ENCODE data around the gene RUSF1.
A peak's percentile ranks its signal among the peaks of the same experiment; 100 is the strongest.
"Not testable (repeated sequence)": the region's sequence is repeated elsewhere in the genome, so short reads cannot be mapped to it uniquely, and the experiment has no call there.

The RUSF1 gene

DNA sequence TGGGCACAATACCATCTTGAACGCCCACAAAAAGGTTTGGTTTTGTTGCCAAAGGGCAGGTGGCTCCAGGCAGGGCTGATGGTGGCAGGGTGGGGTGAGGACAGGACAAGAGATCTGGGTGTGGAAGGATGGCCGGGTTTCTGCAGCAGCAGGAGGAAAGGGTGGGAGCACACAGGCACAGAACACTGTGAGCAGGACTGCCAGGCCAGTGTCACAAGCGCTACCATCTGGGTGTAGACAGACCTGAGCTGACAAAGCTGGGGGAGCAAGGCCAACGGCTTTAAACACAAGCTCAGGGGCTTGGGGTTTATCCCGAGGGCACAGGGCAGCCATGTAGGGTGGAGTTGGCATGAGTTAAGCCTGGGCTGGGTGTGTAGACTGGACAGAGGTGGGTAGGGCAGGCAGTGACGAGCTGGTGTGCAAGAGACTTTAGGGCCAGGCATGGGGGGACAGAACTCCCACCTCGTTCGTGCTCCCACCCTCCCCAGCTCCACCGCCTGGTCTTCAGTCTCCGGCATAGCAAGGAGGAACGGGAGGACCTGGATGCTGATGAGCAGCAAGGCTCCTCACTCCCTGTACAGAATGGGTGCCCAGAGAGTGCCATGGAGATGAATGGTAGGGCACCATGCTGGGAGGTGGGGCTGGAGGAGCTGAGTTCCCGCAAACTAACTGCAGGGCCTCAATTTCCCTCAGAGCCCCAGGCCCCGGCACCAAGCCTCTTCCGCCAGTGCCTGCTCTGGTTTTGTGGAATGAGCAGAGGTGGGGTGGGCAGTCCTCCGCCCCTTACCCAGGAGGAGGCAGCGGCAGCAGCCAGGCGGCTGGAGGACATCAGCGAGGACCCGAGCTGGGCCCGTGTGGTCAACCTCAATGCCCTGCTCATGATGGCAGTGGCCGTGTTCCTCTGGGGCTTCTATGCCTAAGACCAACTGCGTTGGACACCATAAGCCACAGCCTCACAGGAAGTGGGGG, 18.3 kb downstream of the RUSF1 start:
- in situ Hi-C loops (cut with HindIII; ENCODE audit: low pct_ligation_motif_present, low pct_unique_long_range_greater_than_20kb, low sequenced_read_pairs): no loop called here
- no peak for DNase-seq

DNA sequence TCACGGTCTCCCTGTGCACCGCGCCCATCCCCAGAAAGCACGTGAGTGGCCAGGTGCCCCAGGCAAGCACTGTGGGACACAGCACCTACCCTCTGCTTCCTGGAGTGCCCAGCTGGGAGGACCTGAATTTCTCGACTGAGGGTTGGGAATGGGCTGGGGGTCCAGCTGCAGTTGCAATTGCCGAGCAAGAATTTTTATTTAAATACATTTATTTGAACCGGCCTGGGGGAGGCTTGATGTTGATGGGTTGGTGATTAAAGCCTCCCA, 19.0 kb downstream of the RUSF1 start:
- in situ Hi-C loops (cut with HindIII; ENCODE audit: low pct_ligation_motif_present, low pct_unique_long_range_greater_than_20kb, low sequenced_read_pairs): no loop called here
- DNase-seq: no peak

DNA sequence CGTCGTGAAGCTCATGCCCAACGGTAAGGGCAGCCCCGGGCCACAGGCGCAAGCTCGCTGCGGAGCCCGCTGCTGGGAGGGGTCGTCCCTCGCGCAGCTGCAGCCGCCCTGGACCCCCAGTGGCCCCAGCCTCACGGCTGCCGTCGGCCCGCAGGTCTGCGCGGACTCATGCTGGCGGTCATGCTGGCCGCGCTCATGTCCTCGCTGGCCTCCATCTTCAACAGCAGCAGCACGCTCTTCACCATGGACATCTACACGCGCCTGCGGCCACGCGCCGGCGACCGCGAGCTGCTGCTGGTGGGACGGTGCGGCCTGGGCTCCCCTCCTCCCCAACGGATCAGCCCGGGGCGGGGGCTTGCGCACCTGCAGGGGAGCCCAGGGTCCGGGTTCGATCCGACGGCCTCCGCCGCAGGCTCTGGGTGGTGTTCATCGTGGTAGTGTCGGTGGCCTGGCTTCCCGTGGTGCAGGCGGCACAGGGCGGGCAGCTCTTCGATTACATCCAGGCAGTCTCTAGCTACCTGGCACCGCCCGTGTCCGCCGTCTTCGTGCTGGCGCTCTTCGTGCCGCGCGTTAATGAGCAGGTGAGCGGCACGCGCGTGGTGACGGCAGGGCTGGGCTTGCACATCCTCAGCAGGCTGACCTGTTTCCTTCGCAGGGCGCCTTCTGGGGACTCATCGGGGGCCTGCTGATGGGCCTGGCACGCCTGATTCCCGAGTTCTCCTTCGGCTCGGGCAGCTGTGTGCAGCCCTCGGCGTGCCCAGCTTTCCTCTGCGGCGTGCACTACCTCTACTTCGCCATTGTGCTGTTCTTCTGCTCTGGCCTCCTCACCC, 19.5 kb downstream of the RUSF1 start:
- no peak for DNase-seq
- in situ Hi-C loops (cut with HindIII; ENCODE audit: low pct_ligation_motif_present, low pct_unique_long_range_greater_than_20kb, low sequenced_read_pairs): no loop called here

DNA sequence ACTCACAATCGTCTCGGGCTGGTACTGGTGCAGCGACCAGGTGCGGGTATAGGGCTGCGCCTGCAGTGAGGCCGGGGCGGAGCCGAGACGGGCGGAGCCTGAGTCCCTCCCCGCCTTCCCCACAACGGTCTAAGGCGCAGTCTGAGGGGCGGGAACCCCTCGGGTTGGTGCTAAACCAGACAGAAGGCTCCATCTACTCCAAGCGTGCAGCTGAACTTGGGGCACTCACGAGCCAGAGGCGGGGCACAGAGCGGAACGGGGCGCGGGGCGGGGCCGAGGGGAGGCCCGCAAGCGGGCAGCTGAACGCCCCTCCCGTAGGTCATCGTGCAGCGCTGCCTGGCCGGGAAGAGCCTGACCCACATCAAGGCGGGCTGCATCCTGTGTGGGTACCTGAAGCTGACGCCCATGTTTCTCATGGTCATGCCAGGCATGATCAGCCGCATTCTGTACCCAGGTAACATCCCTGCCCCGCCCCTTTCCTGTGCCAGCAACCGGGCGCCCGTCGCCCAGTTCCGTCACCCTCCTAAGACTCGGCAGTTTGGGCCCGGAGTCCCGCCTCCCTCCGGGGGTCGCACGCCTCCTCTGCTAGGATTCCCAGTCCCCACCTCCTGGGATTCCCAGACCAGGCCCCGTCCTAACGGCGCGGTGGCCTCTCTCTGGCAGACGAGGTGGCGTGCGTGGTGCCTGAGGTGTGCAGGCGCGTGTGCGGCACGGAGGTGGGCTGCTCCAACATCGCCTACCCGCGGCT, 20.3 kb downstream of the RUSF1 start:
- peak; percentile 79 for DNase-seq
- in situ Hi-C loops (cut with HindIII; ENCODE audit: low pct_ligation_motif_present, low pct_unique_long_range_greater_than_20kb, low sequenced_read_pairs): no loop called here

DNA sequence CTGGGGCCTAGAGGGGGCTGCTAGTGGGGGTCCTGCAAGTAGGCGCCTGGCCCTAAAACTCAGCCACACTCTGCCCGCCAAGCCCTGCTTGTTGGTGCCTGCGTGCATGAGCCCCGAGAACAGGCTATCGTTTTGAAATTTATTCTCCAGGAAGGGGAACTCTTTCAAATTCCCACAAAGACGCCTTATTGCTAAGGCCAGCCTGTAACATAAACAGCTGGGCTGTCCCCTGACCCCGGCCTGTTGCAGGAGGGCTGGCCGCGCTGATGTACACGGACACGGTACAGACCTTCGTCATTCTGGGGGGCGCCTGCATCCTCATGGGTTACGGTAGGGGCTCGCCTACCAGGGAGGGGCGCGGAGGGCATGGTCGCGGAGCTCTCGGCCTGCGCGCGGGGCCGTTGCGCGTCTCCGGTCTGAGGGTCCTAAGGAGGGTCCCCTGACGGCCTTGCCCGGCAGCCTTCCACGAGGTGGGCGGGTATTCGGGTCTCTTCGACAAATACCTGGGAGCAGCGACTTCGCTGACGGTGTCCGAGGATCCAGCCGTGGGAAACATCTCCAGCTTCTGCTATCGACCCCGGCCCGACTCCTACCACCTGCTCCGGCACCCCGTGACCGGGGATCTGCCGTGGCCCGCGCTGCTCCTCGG, 21.0 kb downstream of the RUSF1 start:
- DNase-seq: no peak
- in situ Hi-C loops (cut with HindIII; ENCODE audit: low pct_ligation_motif_present, low pct_unique_long_range_greater_than_20kb, low sequenced_read_pairs): no loop called here

DNA sequence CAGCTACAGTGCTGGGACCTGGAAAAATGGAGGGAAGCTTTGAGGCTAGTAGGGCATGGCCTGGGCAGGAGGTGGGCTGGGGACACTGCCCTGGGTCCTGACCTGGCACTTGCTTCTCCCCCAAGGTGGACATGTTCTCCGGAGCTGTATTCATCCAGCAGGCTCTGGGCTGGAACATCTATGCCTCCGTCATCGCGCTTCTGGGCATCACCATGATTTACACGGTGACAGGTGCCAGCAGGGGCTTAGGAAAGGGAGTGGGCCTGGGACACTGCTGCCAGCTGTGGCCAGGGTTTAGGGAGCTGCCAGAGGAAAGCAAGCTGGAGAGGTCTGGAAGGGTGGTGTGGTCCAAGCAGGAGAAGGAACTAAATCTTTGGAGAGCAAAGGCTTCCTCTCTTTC, 22.1 kb downstream of the RUSF1 start:
- no peak for DNase-seq

DNA sequence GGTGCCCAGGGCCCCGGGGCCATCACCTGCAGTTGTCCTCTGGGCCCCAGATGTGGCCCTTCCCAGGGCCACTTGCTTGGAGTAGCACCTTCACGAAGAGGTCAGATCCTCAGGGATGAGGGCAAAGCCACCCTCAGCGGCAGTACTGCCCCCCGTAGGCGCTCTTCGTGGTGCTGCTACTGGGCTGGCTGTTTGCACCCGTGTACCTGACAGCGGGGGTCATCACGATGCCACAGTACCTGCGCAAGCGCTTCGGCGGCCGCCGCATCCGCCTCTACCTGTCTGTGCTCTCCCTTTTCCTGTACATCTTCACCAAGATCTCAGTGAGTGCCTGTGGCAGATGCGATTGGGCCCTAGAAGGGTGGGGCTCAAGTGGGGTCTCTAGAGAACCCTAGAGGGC, 22.6 kb downstream of the RUSF1 start:
- no peak for DNase-seq
- in situ Hi-C loops (cut with HindIII; ENCODE audit: low pct_ligation_motif_present, low pct_unique_long_range_greater_than_20kb, low sequenced_read_pairs): no loop called here

More for the DNA sequence above, 22.1 kb downstream of the RUSF1 start:
- in situ Hi-C loops (cut with HindIII; ENCODE audit: low pct_ligation_motif_present, low pct_unique_long_range_greater_than_20kb, low sequenced_read_pairs): no loop called here

DNA sequence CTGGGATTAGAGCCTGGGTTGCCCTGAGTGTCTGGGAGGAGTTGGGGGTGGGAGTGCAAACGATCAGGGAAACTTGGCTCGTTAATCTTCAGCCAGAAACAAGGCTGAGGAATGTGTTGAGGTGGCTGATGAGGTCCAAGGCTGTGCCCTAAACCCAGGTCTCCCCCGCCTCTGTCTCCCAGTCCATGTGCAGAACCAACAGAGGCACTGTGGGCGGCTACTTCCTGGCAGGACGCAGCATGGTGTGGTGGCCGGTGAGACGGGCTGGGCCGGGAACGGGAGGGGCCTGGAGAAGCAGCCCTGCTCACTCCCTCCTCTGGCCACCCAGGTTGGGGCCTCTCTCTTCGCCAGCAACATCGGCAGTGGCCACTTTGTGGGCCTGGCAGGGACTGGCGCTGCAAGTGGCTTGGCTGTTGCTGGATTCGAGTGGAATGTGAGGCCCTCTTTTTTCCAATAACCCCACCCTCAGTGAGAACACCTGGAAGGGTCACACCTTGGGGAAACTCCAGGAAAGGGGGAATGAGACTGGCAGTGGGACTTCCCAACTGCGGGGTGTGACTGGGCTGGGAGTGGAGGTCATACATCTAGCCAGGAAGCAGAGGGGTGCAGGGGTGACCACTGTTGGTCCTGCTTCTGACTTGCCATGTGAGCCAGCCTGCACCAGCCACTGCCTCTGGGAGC, 23.6 kb downstream of the RUSF1 start:
- in situ Hi-C loops (cut with HindIII; ENCODE audit: low pct_ligation_motif_present, low pct_unique_long_range_greater_than_20kb, low sequenced_read_pairs): no loop called here
- peak; percentile 93 for DNase-seq

DNA sequence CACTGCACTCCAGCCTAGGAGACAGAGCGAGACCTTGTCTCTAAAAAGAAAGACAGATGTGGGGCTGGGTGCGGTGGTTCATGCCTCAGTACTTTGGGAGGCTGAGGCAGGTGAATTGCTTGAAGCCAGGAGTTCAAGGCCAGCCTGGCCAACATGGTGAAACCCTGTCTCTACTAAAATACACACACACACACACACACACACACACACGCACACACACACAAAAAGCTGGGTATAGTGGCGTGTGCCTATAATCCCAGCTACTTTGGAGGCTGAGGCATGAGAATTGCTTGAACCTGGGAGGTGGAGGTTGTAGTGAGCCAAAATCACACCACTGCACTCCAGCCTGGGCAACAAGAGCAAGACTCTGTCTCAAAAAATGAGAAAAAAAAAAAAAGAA, 24.1 kb downstream of the RUSF1 start:
- in situ Hi-C loops (cut with HindIII; ENCODE audit: low pct_ligation_motif_present, low pct_unique_long_range_greater_than_20kb, low sequenced_read_pairs); DNase-seq: not testable (repeated sequence)

DNA sequence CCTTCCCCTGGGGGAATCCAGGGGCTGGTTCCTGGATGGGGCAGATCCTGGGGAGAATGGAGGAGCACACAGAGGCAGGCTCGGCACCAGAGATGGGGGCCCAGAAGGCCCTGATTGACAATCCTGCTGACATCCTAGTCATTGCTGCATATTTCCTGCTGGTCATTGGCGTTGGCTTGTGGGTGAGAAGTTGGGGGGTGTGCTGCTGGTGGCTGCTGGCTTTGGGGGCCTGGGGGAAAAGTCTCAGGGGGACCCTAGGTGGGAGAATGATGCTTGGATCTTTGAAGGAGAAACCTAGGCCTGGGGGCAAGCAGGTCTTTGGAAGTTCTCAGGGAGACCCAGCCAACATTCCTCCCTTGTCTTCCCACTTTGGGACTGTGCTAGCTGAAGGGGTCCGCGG, 25.1 kb downstream of the RUSF1 start, which contains the start of gene SLC5A2:
SLC5A2 (plus strand) TSS at position 43 of the 400 bp plus-strand sequence; CDS start at position 57, 14 bp downstream.
- in situ Hi-C loops (cut with HindIII; ENCODE audit: low pct_ligation_motif_present, low pct_unique_long_range_greater_than_20kb, low sequenced_read_pairs): no loop called here
- no peak for DNase-seq

DNA sequence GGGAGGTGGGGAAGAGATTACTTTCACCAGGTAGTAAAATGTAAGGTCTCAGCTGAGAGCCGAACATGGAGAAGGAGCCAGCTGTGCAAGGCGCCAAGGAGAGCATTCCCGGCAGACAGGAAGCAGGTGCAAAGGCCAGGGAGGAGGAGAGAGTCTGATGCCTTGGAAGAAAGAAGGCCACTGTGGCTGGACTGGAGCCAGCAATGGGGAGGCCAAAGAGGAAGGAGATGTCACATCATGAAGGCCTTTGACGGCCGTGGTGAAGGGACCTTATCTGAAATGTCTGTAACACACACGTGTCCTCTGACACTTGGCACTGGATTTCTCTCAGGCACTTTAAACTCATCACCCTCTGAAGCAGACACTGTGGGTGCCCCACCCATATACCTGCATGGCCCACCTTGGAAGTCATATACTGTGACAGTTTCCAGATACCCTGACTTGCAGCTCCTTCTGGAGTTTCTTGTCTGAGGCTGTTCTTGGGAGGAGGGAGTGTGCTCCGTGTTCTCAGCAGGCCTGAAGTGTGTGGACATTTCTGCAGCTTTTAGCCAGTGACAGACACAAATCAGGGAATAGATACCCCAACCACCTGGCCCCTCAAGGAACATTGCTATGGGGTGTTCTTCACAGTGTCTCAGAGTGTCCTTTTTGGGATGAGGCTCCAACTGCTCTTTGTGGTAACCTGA, 27.2 kb downstream of the RUSF1 start:
- no peak for DNase-seq
- in situ Hi-C loops (cut with HindIII; ENCODE audit: low pct_ligation_motif_present, low pct_unique_long_range_greater_than_20kb, low sequenced_read_pairs): no loop called here

DNA sequence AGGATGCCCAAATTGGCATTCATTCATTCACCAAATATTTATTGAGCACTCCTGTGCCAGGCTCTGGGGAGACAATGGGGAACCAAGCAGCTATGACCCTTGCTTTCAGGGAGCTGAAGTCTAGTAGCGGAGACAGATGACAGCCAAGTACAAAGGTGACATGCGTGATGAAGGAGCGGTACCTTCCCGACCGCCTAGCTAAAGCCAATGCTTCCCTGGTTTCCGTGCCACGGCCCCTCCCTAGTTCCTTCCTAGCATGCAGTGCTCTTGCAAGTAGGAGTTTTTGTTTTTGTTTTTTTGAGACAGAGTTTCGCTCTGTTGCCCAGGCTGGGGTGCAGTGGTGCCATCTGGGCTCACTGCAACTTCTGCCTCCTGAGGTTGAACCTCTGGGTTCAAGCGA, 28.4 kb downstream of the RUSF1 start:
- no peak for DNase-seq
- in situ Hi-C loops (cut with HindIII; ENCODE audit: low pct_ligation_motif_present, low pct_unique_long_range_greater_than_20kb, low sequenced_read_pairs): no loop called here

DNA sequence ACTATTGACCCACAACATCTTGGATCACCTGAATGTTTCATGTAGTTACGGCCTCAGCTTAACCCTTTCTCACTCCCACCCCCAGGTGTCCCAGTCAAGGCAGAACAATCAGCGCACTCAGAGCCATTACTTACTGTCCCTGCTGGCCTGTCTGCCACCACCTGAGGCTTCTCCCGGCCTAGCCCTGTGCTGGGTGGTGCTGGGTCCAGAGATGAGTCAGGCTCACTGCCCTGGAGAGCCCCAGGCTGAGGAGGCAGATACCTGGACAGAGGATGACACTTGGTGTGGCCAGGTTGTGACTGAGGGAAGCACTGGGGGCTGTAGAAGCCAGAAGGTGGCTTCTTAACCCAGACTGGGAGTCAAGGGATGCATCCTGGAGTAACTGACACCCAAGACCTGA, 29.2 kb downstream of the RUSF1 start:
- in situ Hi-C loops (cut with HindIII; ENCODE audit: low pct_ligation_motif_present, low pct_unique_long_range_greater_than_20kb, low sequenced_read_pairs): no loop called here
- DNase-seq: no peak

DNA sequence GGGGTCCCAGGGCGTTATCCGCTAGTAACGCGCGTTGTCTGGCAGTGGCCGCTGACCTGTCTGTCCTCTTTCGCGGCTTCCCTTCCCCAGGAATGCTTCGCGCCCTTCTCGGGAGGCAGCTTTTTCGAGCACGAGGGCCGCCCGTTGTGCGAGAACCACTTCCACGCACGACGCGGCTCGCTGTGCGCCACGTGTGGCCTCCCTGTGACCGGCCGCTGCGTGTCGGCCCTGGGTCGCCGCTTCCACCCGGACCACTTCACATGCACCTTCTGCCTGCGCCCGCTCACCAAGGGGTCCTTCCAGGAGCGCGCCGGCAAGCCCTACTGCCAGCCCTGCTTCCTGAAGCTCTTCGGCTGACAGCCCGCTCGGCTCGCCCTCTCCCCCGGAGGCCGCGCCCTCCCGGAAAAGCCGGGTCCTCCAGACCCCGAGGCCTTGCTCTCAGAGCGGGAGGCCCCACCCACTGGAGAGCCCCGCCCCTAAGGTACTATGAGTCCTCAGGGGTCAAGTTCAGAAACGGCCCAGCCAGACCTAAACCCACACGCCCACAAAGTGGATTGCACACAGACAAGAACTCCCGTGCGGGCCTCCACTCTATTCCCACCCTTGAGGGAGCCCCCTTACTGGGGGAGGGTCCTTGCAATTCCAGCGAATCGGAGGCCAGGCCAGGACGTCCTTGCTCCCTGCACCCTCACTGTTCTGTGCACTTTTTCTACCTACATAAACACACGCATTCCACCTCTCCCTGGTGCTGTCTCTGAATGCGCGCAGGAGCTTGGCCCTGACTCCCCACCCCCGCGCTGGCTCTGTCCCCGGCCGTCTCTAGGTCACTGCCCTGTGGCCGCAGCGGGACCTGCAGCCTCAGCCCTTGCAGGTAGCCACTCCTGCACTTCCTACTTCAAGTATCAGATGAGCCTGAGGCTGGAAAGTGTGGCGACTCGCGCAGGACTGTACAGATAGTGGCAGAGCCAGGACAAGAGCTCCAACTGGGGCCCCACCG, 30.7 kb downstream of the RUSF1 start:
- DNase-seq: no peak
- in situ Hi-C loops (cut with HindIII; ENCODE audit: low pct_ligation_motif_present, low pct_unique_long_range_greater_than_20kb, low sequenced_read_pairs): no loop called here

DNA sequence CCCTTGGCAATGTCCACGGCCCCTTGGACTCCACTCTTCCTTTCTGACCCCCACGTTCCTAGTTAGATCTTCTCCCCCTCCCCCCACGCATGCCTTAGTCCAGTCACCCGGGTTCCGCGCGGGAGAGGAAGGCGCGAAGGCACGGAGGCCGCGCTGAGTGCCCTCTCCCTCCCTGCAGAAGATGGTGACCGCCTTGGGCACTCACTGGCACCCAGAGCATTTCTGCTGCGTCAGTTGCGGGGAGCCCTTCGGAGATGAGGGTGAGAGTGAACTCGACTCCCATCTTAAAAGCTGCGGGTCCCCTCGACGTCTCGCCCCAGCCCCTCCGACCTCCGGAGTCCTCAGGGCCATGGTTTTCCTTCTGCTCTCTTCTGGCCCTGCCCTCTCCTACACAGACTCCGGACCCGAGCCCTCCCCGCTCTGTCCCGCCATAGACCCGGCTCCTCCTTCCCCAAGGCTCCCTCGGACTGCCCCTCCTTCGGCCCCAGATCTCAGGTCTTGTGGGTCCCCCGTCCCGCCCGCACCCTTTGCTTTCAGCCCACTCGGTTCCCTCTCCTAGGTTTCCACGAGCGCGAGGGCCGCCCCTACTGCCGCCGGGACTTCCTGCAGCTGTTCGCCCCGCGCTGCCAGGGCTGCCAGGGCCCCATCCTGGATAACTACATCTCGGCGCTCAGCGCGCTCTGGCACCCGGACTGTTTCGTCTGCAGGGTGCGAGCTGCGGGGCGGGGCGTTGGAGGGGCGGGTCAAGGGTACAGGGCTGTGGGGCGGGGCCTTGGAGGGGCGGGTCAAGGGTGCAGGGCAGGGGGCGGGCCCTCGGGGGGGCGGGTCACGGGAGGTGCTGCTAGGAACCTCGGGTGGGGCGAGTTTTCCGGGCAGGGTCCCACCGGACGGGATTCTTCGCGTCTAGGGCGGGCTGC, 31.6 kb downstream of the RUSF1 start:
- in situ Hi-C loops (cut with HindIII; ENCODE audit: low pct_ligation_motif_present, low pct_unique_long_range_greater_than_20kb, low sequenced_read_pairs): no loop called here
- DNase-seq: no peak

DNA sequence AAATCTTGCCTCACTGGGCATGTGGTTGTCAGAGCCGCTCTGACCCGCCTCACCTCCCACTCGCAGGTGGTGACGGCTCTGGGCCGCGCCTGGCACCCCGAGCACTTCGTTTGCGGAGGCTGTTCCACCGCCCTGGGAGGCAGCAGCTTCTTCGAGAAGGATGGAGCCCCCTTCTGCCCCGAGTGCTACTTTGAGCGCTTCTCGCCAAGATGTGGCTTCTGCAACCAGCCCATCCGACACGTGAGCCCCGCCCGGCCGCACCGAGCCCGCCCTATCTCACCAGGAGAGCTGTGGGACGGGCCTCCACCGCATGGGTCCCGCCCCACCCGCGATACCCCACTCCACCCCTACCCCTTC, 32.3 kb downstream of the RUSF1 start:
- in situ Hi-C loops (cut with HindIII; ENCODE audit: low pct_ligation_motif_present, low pct_unique_long_range_greater_than_20kb, low sequenced_read_pairs): no loop called here
- no peak for DNase-seq
